A673 (cell line): ENCODE data around the gene VTI1A.

ENCODE experiments used
- CTCF ChIP-seq: fragments of 300-800, 200-600 bp; sonication (generic); conservative IDR thresholded peaks from 2 replicates; pipeline ENCODE4 v1.5.1; 2017; ENCODE audit warnings: low read depth, mild to moderate bottlenecking, antibody characterized with exemption, low read length, moderate library complexity, mixed read lengths
- EZH2 ChIP-seq: fragments of 200-600 bp; sonication (generic); IDR thresholded peaks from 2 replicates; pipeline ENCODE4 v1.6.1; 2017; ENCODE audit warnings: borderline replicate concordance, low read depth, mild to moderate bottlenecking, mixed read lengths, antibody characterized with exemption, low read length; ENCODE audit not compliant: poor library complexity, severe bottlenecking

DNA sequence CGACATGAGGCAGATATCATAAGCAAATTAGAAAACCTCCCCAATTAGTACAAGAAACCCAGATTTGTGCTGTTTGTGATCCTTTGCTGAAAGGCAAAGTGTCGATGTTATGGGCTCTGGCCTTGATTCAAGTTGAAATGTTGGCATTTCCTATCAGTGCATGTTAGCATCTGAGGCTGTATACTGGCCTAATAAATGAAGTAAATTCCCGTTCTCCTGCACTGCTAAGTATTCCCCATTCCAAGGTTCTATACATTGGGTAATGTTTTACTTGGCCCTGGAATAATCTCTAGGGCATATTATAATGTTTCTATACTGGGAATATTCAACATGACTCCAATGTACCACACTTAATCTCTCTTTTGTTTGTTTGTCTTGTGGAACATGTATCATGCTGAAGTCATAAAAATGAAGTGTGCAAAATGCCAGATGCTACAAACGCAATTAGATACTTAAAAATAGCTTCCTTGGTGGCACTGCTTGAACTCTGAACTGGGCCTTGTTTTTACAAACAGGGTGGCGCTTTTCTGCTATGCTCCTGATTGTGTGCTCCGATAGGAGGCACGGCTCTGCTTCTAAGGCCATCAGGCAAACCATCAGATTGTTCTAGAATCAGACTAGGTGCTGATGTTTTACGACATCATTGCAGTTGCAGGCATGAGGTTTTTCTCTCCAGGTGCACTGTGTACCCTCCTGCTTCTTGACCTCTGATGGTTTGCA is 346.3 kb downstream of the VTI1A start:
- no peak for TF ChIP-seq EZH2
- no peak for TF ChIP-seq CTCF
